ENCODE measurements around the gene RSRC2.
"Not testable (repeated sequence)": the region's sequence is repeated elsewhere in the genome, so short reads cannot be mapped to it uniquely, and the experiment has no call there.

The RSRC2 gene

GRCh38 chr12:122484385-122484784, 42.4 kb downstream of the RSRC2 start:
- H3K4me3 Mint-ChIP-seq, H3K27ac Mint-ChIP-seq, H3K9me3 Mint-ChIP-seq, H3K27me3 Mint-ChIP-seq, DNase-seq, ATAC-seq, H3K4me1 Mint-ChIP-seq: not testable (repeated sequence)
- peaks cover 50% of the 10 kb centered on the region for H3K36me3 Mint-ChIP-seq (ENCODE audit: low read depth)

- no peak for ATAC-seq
- no peak overlapping the region for H3K4me3 Mint-ChIP-seq
- H3K9me3 Mint-ChIP-seq: no peaks in the 10 kb centered on the region
- peaks cover 47% of the 10 kb centered on the region for H3K36me3 Mint-ChIP-seq (ENCODE audit: low read depth)
- H3K27me3 Mint-ChIP-seq: no peaks in the 10 kb centered on the region
- no peak overlapping the region for H3K27ac Mint-ChIP-seq
- H3K4me1 Mint-ChIP-seq: peaks cover 10% of the 10 kb centered on the region
- DNase-seq: no peak
Measured at GRCh38 chr12:122483969-122484368, 42.8 kb downstream of the RSRC2 start.

DNA sequence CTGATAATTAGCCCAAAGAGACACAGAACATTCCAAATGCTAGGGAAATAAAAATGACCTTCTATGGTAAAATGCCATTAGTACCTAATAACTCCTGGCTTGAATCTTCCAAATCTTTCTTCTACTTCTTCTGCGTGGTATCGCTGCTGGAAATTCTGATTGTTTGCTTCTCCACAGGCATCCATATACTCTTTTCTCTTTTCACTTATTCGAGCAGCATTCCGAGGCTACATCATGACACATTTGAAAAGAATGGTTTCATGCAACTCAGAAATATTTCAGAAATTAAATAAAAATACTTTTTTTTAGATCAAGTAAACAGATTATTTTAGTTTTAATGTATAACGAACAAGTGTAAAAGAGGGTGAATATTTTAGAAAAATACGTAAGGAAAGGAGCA, 44.9 kb downstream of the RSRC2 start:
- H3K4me3 Mint-ChIP-seq: no peak overlapping the region
- peaks cover 53% of the 10 kb centered on the region for H3K36me3 Mint-ChIP-seq (ENCODE audit: low read depth)
- H3K27ac Mint-ChIP-seq: no peak overlapping the region
- no peaks in the 10 kb centered on the region for H3K9me3 Mint-ChIP-seq
- ATAC-seq (no peak), DNase-seq (no peak)
- no peaks in the 10 kb centered on the region for H3K27me3 Mint-ChIP-seq
- peaks cover 10% of the 10 kb centered on the region for H3K4me1 Mint-ChIP-seq

GRCh38 chr12:122480753-122481152, 46.0 kb downstream of the RSRC2 start:
- Mint-ChIP-seq H3K27ac (no peak overlapping the region), H3K4me3 (no peak overlapping the region), H3K27me3 (no peaks in the 10 kb centered on the region), H3K36me3 (ENCODE audit: low read depth) (peaks cover 54% of the 10 kb centered on the region), H3K9me3 (no peaks in the 10 kb centered on the region), H3K4me1 (peaks cover 12% of the 10 kb centered on the region)
- ATAC-seq (no peak), DNase-seq (no peak)

DNA sequence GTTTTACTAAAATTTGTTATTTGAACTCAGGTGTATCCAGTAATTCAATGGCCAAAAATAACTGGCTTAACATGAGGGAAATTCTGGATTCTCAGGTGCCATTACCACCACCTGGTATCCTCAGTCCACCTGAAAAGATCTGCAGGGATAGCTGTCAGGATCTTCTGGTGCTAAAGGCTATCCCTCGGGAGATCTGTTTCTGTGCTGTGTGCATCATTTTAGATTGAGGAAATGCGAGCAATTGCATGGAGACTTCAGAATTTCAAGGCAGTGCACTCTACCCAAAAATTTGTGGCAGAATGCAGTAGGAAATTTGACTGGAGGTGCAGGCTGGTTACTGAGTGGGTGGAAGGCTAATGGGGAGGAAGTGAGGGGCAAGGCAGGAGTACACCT, 52.4 kb downstream of the RSRC2 start:
- Mint-ChIP-seq H3K9me3 (no peaks in the 10 kb centered on the region), H3K4me1 (peaks cover 32% of the 10 kb centered on the region), H3K27me3 (no peaks in the 10 kb centered on the region), H3K36me3 (ENCODE audit: low read depth) (peaks cover 46% of the 10 kb centered on the region), H3K27ac (peak overlapping the region; percentile 11), H3K4me3 (no peak overlapping the region)
- DNase-seq (no peak), ATAC-seq (peak; percentile 22)

DNA sequence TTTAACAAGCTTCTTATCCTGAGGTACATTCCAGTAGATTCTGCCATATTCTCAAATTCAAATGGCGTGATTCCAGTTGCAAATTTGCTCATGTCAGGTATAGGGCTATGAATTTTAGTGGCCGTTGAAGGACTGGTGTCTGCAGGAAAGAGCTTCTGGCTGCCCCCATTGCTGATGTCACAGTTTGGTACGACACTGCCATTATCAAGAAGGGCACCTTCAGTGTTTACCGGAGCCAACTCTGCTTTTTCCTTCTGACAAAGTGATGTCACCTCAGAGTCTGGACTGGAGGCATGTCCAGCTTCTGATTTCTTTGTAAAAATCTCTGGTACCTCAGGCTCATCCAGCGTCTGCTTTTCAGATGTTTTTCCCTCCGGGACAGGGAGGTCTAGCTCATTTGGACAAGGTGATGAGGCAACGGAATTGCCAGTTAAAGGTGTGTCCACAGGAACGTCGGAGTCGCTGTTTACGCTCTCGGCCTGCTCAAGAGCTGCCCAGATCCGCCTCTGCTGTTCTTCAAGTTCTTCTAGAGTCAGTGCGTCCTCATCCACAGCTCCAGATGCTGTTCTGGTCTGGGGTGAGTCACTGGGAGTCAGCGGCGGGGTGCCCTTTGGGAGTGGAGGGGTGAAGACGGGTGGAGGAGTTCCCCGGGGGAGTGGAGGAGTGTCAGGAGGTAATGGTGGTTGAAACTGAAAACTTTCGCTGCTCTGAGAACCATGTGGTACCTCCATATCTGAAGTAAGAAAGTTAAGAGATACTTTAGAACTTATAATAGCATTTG, 53.0 kb downstream of the RSRC2 start:
- peaks cover 32% of the 10 kb centered on the region for H3K4me1 Mint-ChIP-seq
- H3K27ac Mint-ChIP-seq: peak overlapping the region; percentile 40
- H3K4me3 Mint-ChIP-seq: no peak overlapping the region
- no peaks in the 10 kb centered on the region for H3K9me3 Mint-ChIP-seq
- H3K27me3 Mint-ChIP-seq: no peaks in the 10 kb centered on the region
- ATAC-seq (peak; percentile 99), DNase-seq (peak; percentile 68)
- H3K36me3 Mint-ChIP-seq (ENCODE audit: low read depth): peaks cover 44% of the 10 kb centered on the region

- peaks cover 29% of the 10 kb centered on the region for H3K36me3 Mint-ChIP-seq (ENCODE audit: low read depth)
- peaks cover 32% of the 10 kb centered on the region for H3K4me1 Mint-ChIP-seq
- H3K9me3 Mint-ChIP-seq: no peaks in the 10 kb centered on the region
- DNase-seq: no peak
- no peaks in the 10 kb centered on the region for H3K27me3 Mint-ChIP-seq
- no peak overlapping the region for H3K4me3 Mint-ChIP-seq
- no peak overlapping the region for H3K27ac Mint-ChIP-seq
- no peak for ATAC-seq
Measured at GRCh38 chr12:122471324-122472226, 55.2 kb downstream of the RSRC2 start.

- Mint-ChIP-seq H3K4me1 (peaks cover 27% of the 10 kb centered on the region), H3K36me3 (ENCODE audit: low read depth) (peaks cover 19% of the 10 kb centered on the region)
- not testable (repeated sequence) for H3K27me3 Mint-ChIP-seq, H3K9me3 Mint-ChIP-seq, H3K4me3 Mint-ChIP-seq, H3K27ac Mint-ChIP-seq, DNase-seq, ATAC-seq
Measured at GRCh38 chr12:122470576-122470975, 56.2 kb downstream of the RSRC2 start.

GRCh38 chr12:122469856-122470255, 56.9 kb downstream of the RSRC2 start:
- H3K4me3 Mint-ChIP-seq, H3K27ac Mint-ChIP-seq, ATAC-seq, H3K9me3 Mint-ChIP-seq, H3K27me3 Mint-ChIP-seq, DNase-seq: not testable (repeated sequence)
- peaks cover 22% of the 10 kb centered on the region for H3K4me1 Mint-ChIP-seq
- H3K36me3 Mint-ChIP-seq (ENCODE audit: low read depth): peaks cover 15% of the 10 kb centered on the region

DNA sequence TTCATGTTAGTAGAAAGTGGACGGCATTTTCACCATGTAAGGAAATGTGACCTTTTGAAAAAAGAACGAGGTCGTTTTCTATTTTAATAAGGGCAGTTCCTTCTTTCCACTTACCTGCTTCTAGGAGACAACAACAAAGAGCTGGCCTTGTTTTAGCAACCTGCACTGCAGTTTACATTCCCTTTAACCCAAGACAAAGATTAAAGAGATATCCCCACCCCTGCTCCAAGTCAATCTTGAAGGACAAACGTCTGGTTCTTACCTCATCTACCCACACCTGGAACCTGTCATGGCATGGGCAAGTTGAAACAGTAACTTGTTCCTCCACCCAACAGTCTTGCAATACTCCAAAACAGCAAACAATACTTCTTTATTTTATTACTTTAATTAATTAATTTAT, 58.8 kb downstream of the RSRC2 start:
- ATAC-seq: no peak
- DNase-seq: no peak
- no peaks in the 10 kb centered on the region for H3K27me3 Mint-ChIP-seq
- H3K4me1 Mint-ChIP-seq: peaks cover 7% of the 10 kb centered on the region
- H3K9me3 Mint-ChIP-seq: no peaks in the 10 kb centered on the region
- H3K27ac Mint-ChIP-seq: no peak overlapping the region
- no peak overlapping the region for H3K4me3 Mint-ChIP-seq
- peaks cover under 1% of the 10 kb centered on the region for H3K36me3 Mint-ChIP-seq (ENCODE audit: low read depth)

DNA sequence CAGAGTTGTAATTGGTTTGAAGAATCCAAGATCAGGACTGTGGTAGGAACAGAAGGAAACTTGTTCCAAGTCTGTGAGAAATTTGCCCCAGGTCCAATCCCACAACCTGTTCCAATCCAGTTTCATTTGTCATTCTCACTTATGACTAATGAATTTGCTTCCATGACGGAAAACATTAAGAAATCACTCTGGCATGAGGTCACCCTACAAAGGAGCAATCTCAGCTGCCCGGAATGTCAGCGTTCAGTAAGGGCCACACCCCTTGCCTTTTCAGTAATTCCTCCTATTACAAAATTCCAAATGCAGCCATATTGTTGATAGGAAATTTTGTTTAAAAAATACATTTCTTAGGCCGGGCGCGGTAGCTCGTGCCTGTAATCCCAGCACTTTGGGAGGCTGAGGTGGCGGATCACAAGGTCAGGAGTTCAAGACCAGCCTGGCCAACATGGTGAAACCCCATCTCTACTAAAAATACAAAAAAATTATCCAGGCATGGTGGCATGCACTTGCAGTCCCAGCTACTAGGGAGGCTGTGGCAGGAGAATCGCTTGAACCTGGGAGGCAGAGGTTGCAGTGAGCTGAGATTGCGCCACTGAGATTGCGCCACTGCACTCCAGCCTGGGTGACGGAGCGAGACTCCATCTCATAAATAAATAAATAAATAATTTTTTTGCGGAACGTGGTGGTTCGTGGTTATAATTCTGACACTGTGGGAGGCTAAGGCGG, 62.3 kb downstream of the RSRC2 start:
- not testable (repeated sequence) for H3K4me3 Mint-ChIP-seq; H3K36me3 Mint-ChIP-seq (ENCODE audit: low read depth); H3K27me3 Mint-ChIP-seq; H3K4me1 Mint-ChIP-seq; H3K27ac Mint-ChIP-seq; ATAC-seq; H3K9me3 Mint-ChIP-seq; DNase-seq

DNA sequence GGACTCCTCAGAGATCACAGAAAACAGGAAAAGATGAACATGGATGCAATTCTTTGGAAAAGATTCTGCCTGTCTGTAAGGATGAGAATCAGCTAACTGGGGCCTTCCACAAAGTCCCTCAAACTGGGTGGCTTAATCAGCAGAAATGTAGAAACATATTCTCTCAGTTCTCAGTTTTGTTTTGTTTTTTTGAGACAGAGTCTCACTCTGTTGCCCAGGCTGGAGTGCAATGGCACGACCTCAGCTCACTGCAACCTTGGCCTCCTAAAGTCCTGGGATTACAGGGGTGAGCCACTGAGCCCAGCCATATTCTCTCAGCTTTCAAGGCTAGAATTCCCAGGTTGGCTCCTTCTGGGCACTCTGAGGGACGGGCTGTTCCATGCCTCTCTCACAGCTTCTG, 66.1 kb downstream of the RSRC2 start:
- no peaks in the 10 kb centered on the region for H3K36me3 Mint-ChIP-seq (ENCODE audit: low read depth)

DNA sequence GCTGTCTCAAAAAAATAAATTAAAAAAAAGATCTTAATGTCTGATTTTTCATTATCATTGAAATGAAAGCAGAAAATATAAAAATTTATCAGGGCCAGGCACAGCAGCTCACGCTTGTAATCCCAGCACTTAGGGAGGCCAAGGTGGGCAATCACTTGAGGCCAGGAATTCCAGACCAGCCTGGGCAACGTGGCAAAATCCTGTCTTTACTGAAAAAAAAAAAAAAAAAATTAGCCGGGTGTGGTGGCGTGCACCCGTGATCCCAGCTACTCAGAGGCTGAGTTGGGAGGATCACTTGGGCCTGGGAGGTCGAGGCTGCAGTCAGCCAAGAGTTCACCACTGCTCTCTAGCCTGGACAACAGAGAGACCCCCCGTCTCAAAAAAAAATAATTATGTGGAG, 66.7 kb downstream of the RSRC2 start:
- H3K9me3 Mint-ChIP-seq: no peaks in the 10 kb centered on the region
- no peaks in the 10 kb centered on the region for H3K27me3 Mint-ChIP-seq
- no peak overlapping the region for H3K4me3 Mint-ChIP-seq
- H3K4me1 Mint-ChIP-seq: no peaks in the 10 kb centered on the region
- no peak for ATAC-seq
- no peaks in the 10 kb centered on the region for H3K36me3 Mint-ChIP-seq (ENCODE audit: low read depth)
- no peak for DNase-seq
- H3K27ac Mint-ChIP-seq: no peak overlapping the region

More for the DNA sequence above, 66.1 kb downstream of the RSRC2 start:
- Mint-ChIP-seq H3K4me3 (no peak overlapping the region), H3K27me3 (no peaks in the 10 kb centered on the region), H3K27ac (no peak overlapping the region), H3K4me1 (no peaks in the 10 kb centered on the region), H3K9me3 (no peaks in the 10 kb centered on the region)
- no peak for ATAC-seq
- DNase-seq: no peak

DNA sequence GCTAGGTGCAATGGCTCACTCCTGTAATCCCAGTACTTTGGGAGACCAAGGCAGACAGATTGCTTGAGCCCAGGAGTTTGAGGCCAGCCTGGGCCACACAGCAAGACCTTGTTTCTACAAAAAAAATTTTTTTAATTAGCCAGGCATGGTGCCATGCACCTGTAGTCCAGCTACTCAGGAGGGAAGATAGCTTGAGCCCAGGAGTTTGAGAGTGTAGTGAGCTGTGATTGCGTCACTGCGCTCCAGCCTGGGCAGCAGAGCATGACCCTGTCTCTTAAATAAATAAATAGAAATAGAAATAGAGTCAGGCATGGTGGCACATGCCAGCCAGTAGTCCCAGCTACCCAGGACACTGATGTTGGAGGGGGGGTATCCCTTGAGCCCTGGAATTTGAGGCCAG, 67.5 kb downstream of the RSRC2 start:
- H3K27ac Mint-ChIP-seq: no peak overlapping the region
- no peak overlapping the region for H3K4me3 Mint-ChIP-seq
- no peaks in the 10 kb centered on the region for H3K27me3 Mint-ChIP-seq
- H3K36me3 Mint-ChIP-seq (ENCODE audit: low read depth): no peaks in the 10 kb centered on the region
- H3K9me3 Mint-ChIP-seq: no peaks in the 10 kb centered on the region
- ATAC-seq: no peak
- DNase-seq: no peak
- H3K4me1 Mint-ChIP-seq: peaks cover 1% of the 10 kb centered on the region

All from activated naive CD8-positive, alpha-beta T cell treated with anti-CD3 and anti-CD28 coated beads, Interleukin-2, amount 50 U/mL, for 24 hours (primary cell).